Eye (tissue), 1 donor: Measurements from ENCODE around the gene P2RY8.
"Not testable (repeated sequence)": the region's sequence is repeated elsewhere in the genome, so short reads cannot be mapped to it uniquely, and the experiment has no call there.

Experiments
- DNase-seq: peaks from one replicate; pipeline ENCODE4 v3.0.0-alpha.2; 2015

Gene P2RY8

GRCh38 chrX:1518512-1518911 is 18.5 kb downstream of the P2RY8 start:
- DNase-seq = no peak

- no peak for DNase-seq
Observed at GRCh38 chrX:1516596-1517104, 20.3 kb downstream of the P2RY8 start.

GRCh38 chrX:1511829-1512228 is 25.2 kb downstream of the P2RY8 start:
- DNase-seq = no peak

- DNase-seq = no peak
Observed at GRCh38 chrX:1511150-1511549, 25.8 kb downstream of the P2RY8 start.

GRCh38 chrX:1507511-1508463 is 29.2 kb downstream of the P2RY8 start:
- no peak for DNase-seq

- DNase-seq = no peak
Observed at GRCh38 chrX:1506916-1507315, 30.1 kb downstream of the P2RY8 start.

GRCh38 chrX:1502853-1503252 is 34.1 kb downstream of the P2RY8 start:
- DNase-seq = no peak

- no peak for DNase-seq
Observed at GRCh38 chrX:1502241-1502640, 34.7 kb downstream of the P2RY8 start.

- no peak for DNase-seq
Observed at GRCh38 chrX:1500701-1501624, 36.0 kb downstream of the P2RY8 start.

GRCh38 chrX:1496076-1496475 is 40.9 kb downstream of the P2RY8 start:
- DNase-seq = no peak

GRCh38 chrX:1493877-1494510 is 43.0 kb downstream of the P2RY8 start:
- no peak for DNase-seq

GRCh38 chrX:1493412-1493811 is 43.6 kb downstream of the P2RY8 start:
- no peak for DNase-seq

GRCh38 chrX:1492421-1493012 is 44.5 kb downstream of the P2RY8 start:
- no peak for DNase-seq

- peak; percentile 36 for DNase-seq
Observed at GRCh38 chrX:1491851-1492349, 45.1 kb downstream of the P2RY8 start.

GRCh38 chrX:1491248-1491647 is 45.7 kb downstream of the P2RY8 start:
- DNase-seq = not testable (repeated sequence)

- not testable (repeated sequence) for DNase-seq
Observed at GRCh38 chrX:1490723-1491122, 46.3 kb downstream of the P2RY8 start.

GRCh38 chrX:1489354-1489753 is 47.6 kb downstream of the P2RY8 start:
- not testable (repeated sequence) for DNase-seq

- DNase-seq = no peak
Observed at GRCh38 chrX:1488745-1489144, 48.2 kb downstream of the P2RY8 start.

- DNase-seq = no peak
Observed at GRCh38 chrX:1488141-1488540, 48.8 kb downstream of the P2RY8 start.

GRCh38 chrX:1487401-1487800 is 49.6 kb downstream of the P2RY8 start:
- no peak for DNase-seq

GRCh38 chrX:1486749-1487361 is 50.1 kb downstream of the P2RY8 start:
- DNase-seq = no peak

GRCh38 chrX:1486177-1486576 is 50.8 kb downstream of the P2RY8 start:
- no peak for DNase-seq
